ENCODE data around the gene RFTN1.

- no peak for TF ChIP-seq CTCF (IDR thresholded peaks at IDR 0.05)
- no peak for TF ChIP-seq POLR2A (IDR thresholded peaks at IDR 0.05)
Measured at GRCh38 chr3:16507578-16508242, 5.8 kb downstream of the RFTN1 start.

Data from lower leg skin (tissue), 3 donors.